HFFc6 (cell line): ENCODE measurements around the gene FAM162A. TPM values are rescaled to one million over a fixed set of nuclear protein-coding genes. Genes with fewer than 3 reads are reported as not detected.
"Not testable (repeated sequence)": the region's sequence is repeated elsewhere in the genome, so short reads cannot be mapped to it uniquely, and the experiment has no call there.

ENCODE experiments used
- DNase-seq: peaks from one replicate; pipeline ENCODE4 v3.0.0-alpha.2; 2018
- H3K27ac Mint-ChIP-seq: 2 replicates; pipeline ENCODE4 v1.8.0; 2020; ENCODE audit warnings: mild to moderate bottlenecking, mixed read lengths
- H3K27me3 Mint-ChIP-seq: 2 replicates; pipeline ENCODE4 v1.8.0; 2021; ENCODE audit warnings: mild to moderate bottlenecking, moderate library complexity, mixed read lengths; ENCODE audit not compliant: insufficient read depth
- H3K36me3 Mint-ChIP-seq: 2 replicates; pipeline ENCODE4 v1.8.0; 2021; ENCODE audit warnings: low read depth, mixed read lengths
- H3K4me1 Mint-ChIP-seq: 2 replicates; pipeline ENCODE4 v1.8.0; 2020; ENCODE audit warnings: low read depth, mixed read lengths
- H3K4me3 Mint-ChIP-seq: 2 replicates; pipeline ENCODE4 v1.8.0; 2020; ENCODE audit warnings: mild to moderate bottlenecking, moderate library complexity, mixed read lengths
- H3K9me3 Mint-ChIP-seq: 2 replicates; pipeline ENCODE4 v1.8.0; 2020; ENCODE audit warnings: mild to moderate bottlenecking, mixed read lengths
- CTCF ChIP-seq: fragments of 200-600 bp; sonication (generic); IDR thresholded peaks from 2 replicates; pipeline ENCODE4 v1.5.0; 2021; ENCODE audit warnings: antibody characterized with exemption, mild to moderate bottlenecking
- total RNA-seq, 6 experiments: library from RNA; stranded (reverse); fragmentation: NEBNext Ultra II Directional; extraction: Animal tissue kit (Norgen Biotek cat#: 25700); gene quantifications; 2 replicates in 1 of 6; 3 replicates in 5 of 6; pipeline ENCODE4 v1.2.3, GENCODE V29; 2021

FAM162A gene
- total RNA-seq, 6 experiments from 2014 or later = 28.4 to 37.5 (median 31.5) TPM

- Mint-ChIP-seq H3K27ac (no peak overlapping the region), H3K4me1 (peaks cover 7% of the 10 kb centered on the region), H3K4me3 (no peak overlapping the region), H3K36me3 (peaks cover 19% of the 10 kb centered on the region), H3K27me3 (no peaks in the 10 kb centered on the region), H3K9me3 (no peaks in the 10 kb centered on the region)
- no peak for TF ChIP-seq CTCF
- DNase-seq = no peak
Measured at GRCh38 chr3:122421836-122422235, 37.9 kb downstream of the FAM162A start.

GRCh38 chr3:122427857-122428471, 44.0 kb downstream of the FAM162A start:
- Mint-ChIP-seq H3K4me1 (peaks cover 18% of the 10 kb centered on the region), H3K36me3 (peaks cover 42% of the 10 kb centered on the region), H3K9me3 (no peaks in the 10 kb centered on the region), H3K27ac (no peak overlapping the region), H3K4me3 (no peak overlapping the region), H3K27me3 (no peaks in the 10 kb centered on the region)
- DNase-seq = no peak
- TF ChIP-seq CTCF = no peak

- Mint-ChIP-seq H3K27me3 (no peaks in the 10 kb centered on the region; the same call in 1 of the 2 replicates), H3K36me3 (peaks cover 41% of the 10 kb centered on the region), H3K27ac (no peak overlapping the region), H3K9me3 (no peaks in the 10 kb centered on the region), H3K4me3 (no peak overlapping the region; the same call in 1 of the 2 replicates), H3K4me1 (peaks cover 18% of the 10 kb centered on the region)
- TF ChIP-seq CTCF = no peak
- DNase-seq = no peak
Measured at GRCh38 chr3:122430371-122430770, 46.4 kb downstream of the FAM162A start.

GRCh38 chr3:122435950-122436349, 52.0 kb downstream of the FAM162A start:
- H3K36me3 Mint-ChIP-seq = peaks cover 49% of the 10 kb centered on the region
- no peaks in the 10 kb centered on the region; the same call in none of the 2 replicates for H3K27me3 Mint-ChIP-seq
- no peak for TF ChIP-seq CTCF
- 0 out of 2 replicates have a peak, but pooled peaks cover 4% of the 10 kb centered on the region for H3K9me3 Mint-ChIP-seq
- no peak overlapping the region for H3K27ac Mint-ChIP-seq
- H3K4me3 Mint-ChIP-seq = peak overlapping the region; percentile 14; the same call in 1 of the 2 replicates
- no peaks in the 10 kb centered on the region for H3K4me1 Mint-ChIP-seq
- DNase-seq = no peak

- DNase-seq = no peak
- Mint-ChIP-seq H3K27me3 (no peaks in the 10 kb centered on the region), H3K4me3 (no peak overlapping the region), H3K36me3 (peaks cover 76% of the 10 kb centered on the region), H3K9me3 (no peaks in the 10 kb centered on the region), H3K27ac (no peak overlapping the region), H3K4me1 (peaks cover 8% of the 10 kb centered on the region)
- TF ChIP-seq CTCF = no peak
Measured at GRCh38 chr3:122443090-122443489, 59.1 kb downstream of the FAM162A start.

- not testable (repeated sequence) for H3K27me3 Mint-ChIP-seq, H3K27ac Mint-ChIP-seq, H3K9me3 Mint-ChIP-seq, H3K4me3 Mint-ChIP-seq, DNase-seq
- Mint-ChIP-seq H3K4me1 (peaks cover 11% of the 10 kb centered on the region), H3K36me3 (peaks cover 82% of the 10 kb centered on the region)
Measured at GRCh38 chr3:122443762-122444490, 59.9 kb downstream of the FAM162A start.

- H3K36me3 Mint-ChIP-seq = peaks cover 87% of the 10 kb centered on the region
- not testable (repeated sequence) for H3K4me3 Mint-ChIP-seq, H3K27ac Mint-ChIP-seq, H3K9me3 Mint-ChIP-seq, DNase-seq, H3K27me3 Mint-ChIP-seq
- peaks cover 11% of the 10 kb centered on the region for H3K4me1 Mint-ChIP-seq
Measured at GRCh38 chr3:122444491-122444887, 60.5 kb downstream of the FAM162A start.

GRCh38 chr3:122448218-122448617, 64.2 kb downstream of the FAM162A start:
- H3K27ac Mint-ChIP-seq = 0 out of 2 replicates have a peak overlapping the region, but pooled peaks have one; percentile 5
- H3K36me3 Mint-ChIP-seq = peaks cover 75% of the 10 kb centered on the region
- not testable (repeated sequence) for H3K9me3 Mint-ChIP-seq, H3K4me3 Mint-ChIP-seq, H3K27me3 Mint-ChIP-seq, DNase-seq
- peaks cover 11% of the 10 kb centered on the region for H3K4me1 Mint-ChIP-seq
